22Rv1 (cell line): ENCODE measurements around the gene TRAF3IP3.

Experiments
- H3K27ac ChIP-seq: fragments of 450-650 bp; 2 replicates; pipeline ENCODE4 v1.5.1; 2017
- ZFX ChIP-seq: fragments of 450-650 bp; IDR thresholded peaks from 2 replicates; pipeline ENCODE4 v1.6.1; 2017; ENCODE audit warnings: antibody characterized with exemption, borderline replicate concordance
- TF ChIP-seq, protein P1 (sequence below): fragments of 450-650 bp; IDR thresholded peaks from 2 replicates; pipeline ENCODE4 v1.5.1; 2017; ENCODE audit warnings: mild to moderate bottlenecking

Gene TRAF3IP3

DNA sequence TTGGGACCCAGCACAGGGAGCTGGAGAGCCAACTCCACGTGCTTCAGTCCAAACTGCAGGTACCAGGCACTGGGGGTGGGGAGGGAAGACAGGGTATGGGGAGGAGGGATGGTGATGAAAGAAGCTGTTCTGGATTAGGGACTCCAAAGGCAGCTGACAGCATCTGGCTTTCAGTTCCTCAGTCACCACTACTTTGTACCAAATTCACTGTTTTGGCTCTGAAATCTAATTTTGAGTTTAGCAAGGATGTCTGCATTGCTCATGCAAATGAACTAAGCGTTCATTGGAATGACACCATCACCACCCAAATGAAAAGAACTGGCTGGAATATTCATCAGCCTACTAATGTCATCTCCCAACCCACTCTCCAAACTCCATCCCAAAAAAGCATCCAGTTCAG is 19.8 kb downstream of the TRAF3IP3 start:
- H3K27ac ChIP-seq, result no peak overlapping the region
- no peak for TF ChIP-seq ZFX
- TF ChIP-seq, protein P1, sequence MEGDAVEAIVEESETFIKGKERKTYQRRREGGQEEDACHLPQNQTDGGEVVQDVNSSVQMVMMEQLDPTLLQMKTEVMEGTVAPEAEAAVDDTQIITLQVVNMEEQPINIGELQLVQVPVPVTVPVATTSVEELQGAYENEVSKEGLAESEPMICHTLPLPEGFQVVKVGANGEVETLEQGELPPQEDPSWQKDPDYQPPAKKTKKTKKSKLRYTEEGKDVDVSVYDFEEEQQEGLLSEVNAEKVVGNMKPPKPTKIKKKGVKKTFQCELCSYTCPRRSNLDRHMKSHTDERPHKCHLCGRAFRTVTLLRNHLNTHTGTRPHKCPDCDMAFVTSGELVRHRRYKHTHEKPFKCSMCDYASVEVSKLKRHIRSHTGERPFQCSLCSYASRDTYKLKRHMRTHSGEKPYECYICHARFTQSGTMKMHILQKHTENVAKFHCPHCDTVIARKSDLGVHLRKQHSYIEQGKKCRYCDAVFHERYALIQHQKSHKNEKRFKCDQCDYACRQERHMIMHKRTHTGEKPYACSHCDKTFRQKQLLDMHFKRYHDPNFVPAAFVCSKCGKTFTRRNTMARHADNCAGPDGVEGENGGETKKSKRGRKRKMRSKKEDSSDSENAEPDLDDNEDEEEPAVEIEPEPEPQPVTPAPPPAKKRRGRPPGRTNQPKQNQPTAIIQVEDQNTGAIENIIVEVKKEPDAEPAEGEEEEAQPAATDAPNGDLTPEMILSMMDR, result no peak

DNA sequence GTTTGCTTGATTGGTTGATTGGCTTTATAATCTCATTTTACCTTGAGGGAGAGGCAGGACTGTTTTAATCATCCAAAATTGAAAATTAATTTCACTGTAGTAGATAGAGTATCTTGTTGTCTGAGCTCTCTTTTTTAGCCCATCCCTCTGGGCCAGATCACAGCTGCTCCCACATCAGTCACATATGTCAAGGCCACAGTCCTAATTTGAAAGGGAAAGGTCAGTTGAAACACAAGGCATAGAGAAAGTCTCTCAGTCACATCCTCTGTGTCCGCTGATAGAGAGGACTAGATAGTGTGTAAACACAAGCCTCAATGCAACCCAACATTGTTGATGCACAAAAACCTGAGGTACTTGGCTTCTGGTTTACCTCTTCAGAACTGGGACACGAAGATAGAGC is 21.7 kb downstream of the TRAF3IP3 start:
- TF ChIP-seq, protein P1, result no peak
- no peak for TF ChIP-seq ZFX
- no peak overlapping the region for H3K27ac ChIP-seq

DNA sequence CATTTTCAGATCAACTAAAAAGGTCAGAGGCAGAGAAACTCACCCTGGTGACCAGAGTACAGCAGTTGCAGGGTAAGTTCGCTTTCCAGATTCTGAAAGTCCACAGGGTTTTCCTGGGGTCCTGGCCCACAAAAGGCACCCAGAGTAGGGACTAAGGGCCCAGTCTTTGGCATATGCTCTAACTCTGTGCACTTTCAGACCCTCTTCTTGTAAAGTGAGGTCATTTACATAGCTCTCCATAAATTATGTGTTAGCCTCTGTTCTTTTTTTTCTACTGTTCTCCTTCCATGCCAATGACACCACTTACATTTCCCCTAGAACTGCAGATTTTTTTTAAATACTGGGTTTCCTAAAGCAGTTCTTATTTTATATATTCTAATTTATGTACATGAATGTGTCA is 22.2 kb downstream of the TRAF3IP3 start:
- no peak for TF ChIP-seq ZFX
- TF ChIP-seq, protein P1, result no peak
- H3K27ac ChIP-seq, result no peak overlapping the region

DNA sequence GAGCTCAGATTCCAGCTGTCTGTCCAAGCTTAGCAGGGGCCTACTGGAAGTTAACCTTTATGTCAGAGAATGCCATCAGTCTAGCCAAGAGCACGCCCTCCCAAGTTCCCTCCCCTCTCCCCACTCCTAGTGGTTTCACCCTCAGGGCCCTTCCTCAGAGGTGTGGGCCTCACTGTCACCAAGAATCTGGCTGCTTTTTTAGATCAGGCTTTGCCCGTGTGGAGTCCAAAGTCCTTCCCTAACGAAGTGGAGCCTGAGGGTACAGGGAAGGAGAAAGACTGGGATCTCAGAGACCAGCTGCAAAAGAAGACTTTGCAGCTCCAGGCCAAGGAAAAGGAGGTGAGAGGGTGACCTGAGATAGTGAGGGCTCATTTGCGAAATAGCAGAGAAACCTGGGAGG is 24.4 kb downstream of the TRAF3IP3 start:
- no peak for TF ChIP-seq ZFX
- TF ChIP-seq, protein P1, result no peak
- H3K27ac ChIP-seq, result no peak overlapping the region

DNA sequence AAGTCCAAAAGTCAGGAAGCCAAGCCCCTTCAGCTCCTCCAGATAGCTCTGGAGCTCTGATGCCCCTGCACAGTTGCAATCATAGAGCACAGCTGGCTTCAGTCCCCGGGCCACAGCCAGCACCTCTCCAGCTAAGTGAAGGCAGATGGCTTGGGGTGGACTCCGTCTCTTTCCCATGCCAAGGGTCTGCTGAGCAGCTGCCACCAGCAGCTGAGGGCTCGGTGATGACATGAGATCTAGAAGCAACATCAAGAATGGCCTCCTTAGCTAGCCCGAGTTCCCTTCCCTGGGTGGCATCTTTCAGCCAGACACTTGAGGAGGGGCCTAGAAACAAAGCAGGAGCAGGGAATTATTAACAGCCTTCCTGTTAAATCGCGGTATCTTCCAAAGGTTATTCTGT is 27.5 kb downstream of the TRAF3IP3 start:
- TF ChIP-seq, protein P1, result no peak
- TF ChIP-seq ZFX, result no peak
- no peak overlapping the region for H3K27ac ChIP-seq

DNA sequence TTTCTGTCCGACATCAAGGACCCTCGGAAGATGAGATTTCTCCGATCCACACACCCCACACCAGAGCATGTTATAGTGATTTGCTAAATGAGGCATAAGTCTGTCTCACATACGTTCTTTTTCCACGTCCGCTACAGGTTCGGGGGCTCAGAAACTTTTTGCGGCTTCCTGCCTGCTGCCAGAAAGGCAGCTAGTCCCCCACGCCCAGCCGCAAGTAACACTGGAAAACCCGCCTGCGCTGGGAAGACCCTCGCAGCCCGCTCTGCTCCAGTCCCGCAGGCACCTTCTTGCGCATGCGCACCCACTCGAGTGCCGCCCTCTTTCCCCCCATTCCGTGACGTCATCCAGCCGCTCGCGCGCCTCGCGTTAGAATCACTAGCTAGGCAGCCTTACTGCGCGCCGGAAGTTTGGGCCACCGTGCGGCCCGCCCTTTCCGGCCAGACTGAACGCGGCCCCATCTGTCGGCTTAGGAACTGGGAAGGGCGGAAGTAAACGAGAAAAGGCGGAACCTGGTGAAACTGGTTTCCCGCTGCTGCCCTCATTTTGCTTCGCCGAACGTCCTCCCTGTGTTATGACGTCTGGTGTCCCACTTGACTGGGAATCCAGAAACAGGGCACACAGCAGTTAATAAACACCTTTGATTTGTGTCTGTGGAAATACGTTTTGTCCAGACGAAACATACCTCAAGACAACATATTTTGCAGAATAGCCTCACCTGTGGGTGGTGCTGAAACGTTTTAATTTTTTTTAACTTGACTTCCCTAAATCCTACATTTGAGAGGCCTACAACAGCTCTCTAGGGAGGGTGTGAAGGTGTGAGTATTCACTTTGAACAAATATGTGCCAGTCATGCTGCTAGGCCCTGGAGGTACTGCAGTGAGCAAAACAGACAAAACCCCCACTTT is 28.7 kb downstream of the TRAF3IP3 start, which contains the start of gene C1orf74:
Gene C1orf74 (minus strand): TSS at position 295 of the 905 bp plus-strand sequence. CDS start 925 bp downstream, outside the sequence.
- peak within 1 kb of the TSS; percentile 83 for H3K27ac ChIP-seq
- TF ChIP-seq, protein P1, result no peak
- TF ChIP-seq ZFX, result no peak

DNA sequence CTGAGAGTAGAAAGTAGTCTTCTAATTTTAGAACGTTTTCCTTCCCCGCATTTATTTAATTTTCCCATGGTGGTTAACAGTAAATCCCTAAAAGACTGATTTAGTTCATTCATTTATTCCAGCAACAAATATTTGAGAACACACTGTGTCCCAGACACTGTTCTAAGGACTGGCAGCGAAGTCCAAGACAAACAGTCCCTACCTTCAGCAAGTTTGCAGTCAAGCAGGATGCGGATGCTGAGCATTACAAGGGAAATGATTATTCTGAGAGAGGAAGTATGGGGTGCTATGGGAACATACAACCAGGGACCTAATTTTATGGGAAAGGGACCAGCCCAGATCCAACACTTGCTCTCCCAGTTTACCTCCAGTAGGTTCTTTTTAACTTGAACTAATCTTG is 29.7 kb downstream of the TRAF3IP3 start:
- no peak for TF ChIP-seq ZFX
- TF ChIP-seq, protein P1, result no peak
- H3K27ac ChIP-seq, result no peak overlapping the region
